KMS-11 (cell line): ENCODE results near the gene SLC1A2.

ENCODE experiments used
- H2AFZ ChIP-seq: fragments of 200-600 bp; sonication (generic); 2 replicates; pipeline ENCODE4 v1.6.1; 2016; ENCODE audit warnings: antibody characterized with exemption, mixed run types, low read depth
- H3K27ac ChIP-seq: fragments of 200-600 bp; sonication (generic); 2 replicates; pipeline ENCODE4 v1.6.1; 2016; ENCODE audit warnings: mild to moderate bottlenecking, mixed run types
- H3K27me3 ChIP-seq: fragments of 200-600 bp; sonication (generic); 2 replicates; pipeline ENCODE4 v1.6.1; 2017; ENCODE audit warnings: mild to moderate bottlenecking, low read depth, mixed run types, moderate library complexity; ENCODE audit not compliant: insufficient read depth
- H3K36me3 ChIP-seq: fragments of 200-600 bp; sonication (generic); 2 replicates; pipeline ENCODE4 v1.6.1; 2017; ENCODE audit warnings: mild to moderate bottlenecking, mixed run types; ENCODE audit not compliant: insufficient read depth
- H3K4me1 ChIP-seq: fragments of 200-600 bp; sonication (generic); 2 replicates; pipeline ENCODE4 v1.6.1; 2016; ENCODE audit warnings: mild to moderate bottlenecking, low read depth, mixed run types; ENCODE audit not compliant: poor library complexity, severe bottlenecking
- H3K4me2 ChIP-seq: fragments of 200-600 bp; sonication (generic); 2 replicates; pipeline ENCODE4 v1.7.0; 2016; ENCODE audit warnings: mild to moderate bottlenecking, mixed run types
- H3K4me3 ChIP-seq: fragments of 200-600 bp; sonication (generic); IDR thresholded peaks from 2 replicates; pipeline ENCODE4 v1.6.1; 2017; ENCODE audit warnings: low read depth, low read length, mixed read lengths; ENCODE audit not compliant: insufficient read depth
- H3K79me2 ChIP-seq: fragments of 200-600 bp; sonication (generic); 2 replicates; pipeline ENCODE4 v1.6.1; 2016; ENCODE audit warnings: low read depth, mixed run types; ENCODE audit not compliant: insufficient read depth
- H3K9ac ChIP-seq: fragments of 200-600 bp; sonication (generic); 2 replicates; pipeline ENCODE4 v1.6.1; 2016; ENCODE audit warnings: mild to moderate bottlenecking, mixed run types
- H4K20me1 ChIP-seq: fragments of 200-600 bp; sonication (generic); 2 replicates; pipeline ENCODE4 v1.6.1; 2016; ENCODE audit warnings: mild to moderate bottlenecking, mixed run types; ENCODE audit not compliant: insufficient read depth
- TF ChIP-seq, protein P1 (sequence below): fragments of 200-600 bp; sonication (generic); conservative IDR thresholded peaks from 2 replicates; pipeline ENCODE4 v1.6.1; 2017; ENCODE audit warnings: low read depth, mild to moderate bottlenecking, antibody characterized with exemption, low read length, moderate library complexity, mixed read lengths

The SLC1A2 gene

DNA sequence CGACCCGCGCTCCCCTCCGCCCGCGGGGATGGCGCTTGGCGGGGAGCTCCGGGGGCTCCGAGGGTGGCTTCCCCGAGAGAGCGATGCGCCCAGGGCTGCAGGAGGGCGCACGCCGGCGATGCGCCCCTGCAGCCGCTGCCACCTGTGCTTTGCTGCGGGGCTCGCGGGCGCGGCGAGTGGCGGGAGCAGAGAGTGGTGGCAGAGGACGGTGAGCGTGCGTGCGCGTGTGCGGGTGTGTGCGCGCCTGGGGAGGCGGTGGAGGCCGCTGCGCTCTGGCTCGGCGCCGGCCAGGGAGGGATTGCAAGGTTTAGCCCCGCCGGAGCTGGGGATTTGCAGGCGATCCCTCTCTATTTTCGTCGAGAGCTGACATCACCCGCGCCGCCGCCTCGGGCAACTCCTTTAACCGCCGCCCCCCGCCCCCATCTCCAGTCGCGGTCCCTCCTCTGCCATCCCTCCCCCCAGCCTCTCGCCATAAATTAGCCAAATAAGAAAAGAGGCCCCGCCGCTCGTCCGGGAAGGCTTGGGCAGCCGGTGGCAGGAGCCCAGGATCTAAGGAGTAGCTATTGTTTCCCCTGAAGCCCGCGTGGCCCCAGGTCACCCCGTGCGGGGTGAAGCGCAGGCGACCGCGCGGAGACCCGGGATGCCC lies at the start of gene SLC1A2:
Gene SLC1A2 (minus strand): TSS at position 375 of the 646 bp plus-strand sequence. CDS start 592 bp downstream, outside the sequence.
- H3K79me2 ChIP-seq, result no peaks in the 10 kb centered on the region
- H3K4me3 ChIP-seq, result no peak within 1 kb of the TSS
- no peaks in the 10 kb centered on the region for H3K36me3 ChIP-seq
- TF ChIP-seq, protein P1, sequence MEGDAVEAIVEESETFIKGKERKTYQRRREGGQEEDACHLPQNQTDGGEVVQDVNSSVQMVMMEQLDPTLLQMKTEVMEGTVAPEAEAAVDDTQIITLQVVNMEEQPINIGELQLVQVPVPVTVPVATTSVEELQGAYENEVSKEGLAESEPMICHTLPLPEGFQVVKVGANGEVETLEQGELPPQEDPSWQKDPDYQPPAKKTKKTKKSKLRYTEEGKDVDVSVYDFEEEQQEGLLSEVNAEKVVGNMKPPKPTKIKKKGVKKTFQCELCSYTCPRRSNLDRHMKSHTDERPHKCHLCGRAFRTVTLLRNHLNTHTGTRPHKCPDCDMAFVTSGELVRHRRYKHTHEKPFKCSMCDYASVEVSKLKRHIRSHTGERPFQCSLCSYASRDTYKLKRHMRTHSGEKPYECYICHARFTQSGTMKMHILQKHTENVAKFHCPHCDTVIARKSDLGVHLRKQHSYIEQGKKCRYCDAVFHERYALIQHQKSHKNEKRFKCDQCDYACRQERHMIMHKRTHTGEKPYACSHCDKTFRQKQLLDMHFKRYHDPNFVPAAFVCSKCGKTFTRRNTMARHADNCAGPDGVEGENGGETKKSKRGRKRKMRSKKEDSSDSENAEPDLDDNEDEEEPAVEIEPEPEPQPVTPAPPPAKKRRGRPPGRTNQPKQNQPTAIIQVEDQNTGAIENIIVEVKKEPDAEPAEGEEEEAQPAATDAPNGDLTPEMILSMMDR, result no peak
- no peaks in the 10 kb centered on the region for H4K20me1 ChIP-seq
- no peak within 1 kb of the TSS for H3K4me2 ChIP-seq
- no peak within 1 kb of the TSS for H3K9ac ChIP-seq
- no peak within 1 kb of the TSS for H3K27ac ChIP-seq
- no peaks in the 10 kb centered on the region for H3K27me3 ChIP-seq
- H3K4me1 ChIP-seq, result no peaks in the 10 kb centered on the region
- H2AFZ ChIP-seq, result no peak within 1 kb of the TSS

DNA sequence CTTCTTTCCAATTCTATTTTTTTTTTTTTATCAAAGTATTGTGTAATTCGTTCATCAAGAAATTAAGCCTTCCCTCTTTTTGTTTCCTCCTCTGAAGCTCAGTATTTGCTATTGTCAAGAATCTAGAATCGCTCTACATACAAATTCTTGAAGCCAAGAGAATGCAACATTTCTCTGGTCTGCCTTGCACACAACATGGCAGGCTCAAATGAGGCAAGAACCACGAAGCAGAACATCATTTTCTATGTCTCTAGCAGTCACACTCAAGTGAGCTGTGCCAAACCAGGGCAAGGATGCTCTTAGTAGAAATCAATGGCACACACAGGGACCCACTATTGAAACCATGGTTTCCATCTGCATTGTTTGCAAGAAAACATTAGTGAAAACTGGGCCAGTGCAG lies 46.7 kb upstream of the SLC1A2 start:
- H4K20me1 ChIP-seq, result no peaks in the 10 kb centered on the region
- no peak overlapping the region for H3K4me3 ChIP-seq
- H3K4me1 ChIP-seq, result no peaks in the 10 kb centered on the region
- no peaks in the 10 kb centered on the region for H3K79me2 ChIP-seq
- TF ChIP-seq, protein P1, result no peak
- H3K4me2 ChIP-seq, result no peak overlapping the region
- H3K36me3 ChIP-seq, result no peaks in the 10 kb centered on the region
- H3K27ac ChIP-seq, result no peak overlapping the region
- no peak overlapping the region for H2AFZ ChIP-seq
- H3K27me3 ChIP-seq, result no peaks in the 10 kb centered on the region
- no peak overlapping the region for H3K9ac ChIP-seq

DNA sequence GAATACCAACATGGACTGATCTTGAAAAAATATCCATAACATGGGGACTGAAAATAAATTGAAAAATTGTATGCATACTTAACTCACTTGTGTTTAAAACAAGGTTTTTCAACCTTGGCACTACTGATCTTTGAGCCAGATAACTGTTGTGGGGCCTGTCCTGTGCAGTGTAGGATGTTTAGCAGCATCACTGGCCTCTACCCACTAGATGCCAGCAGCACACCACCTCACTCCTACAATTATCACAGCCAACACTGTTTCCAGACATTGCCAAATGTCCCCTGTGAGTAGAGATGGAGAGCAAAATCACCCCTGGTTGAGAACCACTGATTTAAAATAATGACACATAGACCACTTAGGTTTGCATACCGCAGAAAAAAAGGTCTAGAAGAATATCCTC lies 45.0 kb upstream of the SLC1A2 start:
- H3K27ac ChIP-seq, result no peak overlapping the region
- no peaks in the 10 kb centered on the region for H3K36me3 ChIP-seq
- H3K4me3 ChIP-seq, result no peak overlapping the region
- H3K9ac ChIP-seq, result no peak overlapping the region
- TF ChIP-seq, protein P1, result no peak
- H2AFZ ChIP-seq, result no peak overlapping the region
- no peaks in the 10 kb centered on the region for H3K27me3 ChIP-seq
- H3K4me2 ChIP-seq, result no peak overlapping the region
- no peaks in the 10 kb centered on the region for H3K4me1 ChIP-seq
- no peaks in the 10 kb centered on the region for H4K20me1 ChIP-seq
- H3K79me2 ChIP-seq, result no peaks in the 10 kb centered on the region

DNA sequence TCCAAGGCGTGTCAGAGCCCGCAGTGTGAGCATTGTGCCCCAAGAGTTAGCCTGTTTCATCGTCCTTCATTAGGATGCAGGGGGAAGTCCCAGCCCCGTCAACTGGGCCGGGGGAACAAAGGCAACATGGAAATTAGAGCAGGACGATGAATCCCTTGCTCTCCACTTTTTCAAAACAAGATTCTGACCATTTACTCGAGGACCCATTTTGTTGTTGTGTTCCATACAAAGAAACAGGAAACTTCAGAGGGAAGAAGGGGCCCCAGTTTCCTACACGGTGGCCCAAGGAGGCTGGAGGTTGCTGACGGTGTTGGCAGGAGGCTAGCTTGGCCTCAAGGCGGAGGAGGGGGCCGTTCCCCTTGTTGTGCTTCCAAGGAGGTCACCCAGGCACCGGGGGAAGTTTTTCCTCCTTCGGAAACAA lies 44.0 kb upstream of the SLC1A2 start:
- no peaks in the 10 kb centered on the region for H3K4me1 ChIP-seq
- TF ChIP-seq, protein P1, result no peak
- H4K20me1 ChIP-seq, result no peaks in the 10 kb centered on the region
- H2AFZ ChIP-seq, result no peak overlapping the region
- H3K27ac ChIP-seq, result no peak overlapping the region
- no peaks in the 10 kb centered on the region for H3K36me3 ChIP-seq
- H3K4me2 ChIP-seq, result no peak overlapping the region
- H3K4me3 ChIP-seq, result no peak overlapping the region
- H3K9ac ChIP-seq, result no peak overlapping the region
- H3K27me3 ChIP-seq, result no peaks in the 10 kb centered on the region
- no peaks in the 10 kb centered on the region for H3K79me2 ChIP-seq
